HG03342 (cell line): ENCODE results near the gene MORC2.

ENCODE experiments used
- ATAC-seq: cut with Tn5 transposase; IDR thresholded peaks from one replicate; pipeline ENCODE4 v1.9.1; 2021; ENCODE audit warnings: mild to moderate bottlenecking, moderate library complexity; ENCODE audit not compliant: unreplicated experiment

MORC2 gene

GRCh38 chr22:30968015-30968923, at the start of gene MORC2:
TSS of gene MORC2 (minus strand) at chr22:30968774. CDS start at chr22:30967889, 885 bp downstream.
- ATAC-seq, result peak; percentile 5

GRCh38 chr22:31005535-31005934, 37.0 kb upstream of the MORC2 start:
- no peak for ATAC-seq

DNA sequence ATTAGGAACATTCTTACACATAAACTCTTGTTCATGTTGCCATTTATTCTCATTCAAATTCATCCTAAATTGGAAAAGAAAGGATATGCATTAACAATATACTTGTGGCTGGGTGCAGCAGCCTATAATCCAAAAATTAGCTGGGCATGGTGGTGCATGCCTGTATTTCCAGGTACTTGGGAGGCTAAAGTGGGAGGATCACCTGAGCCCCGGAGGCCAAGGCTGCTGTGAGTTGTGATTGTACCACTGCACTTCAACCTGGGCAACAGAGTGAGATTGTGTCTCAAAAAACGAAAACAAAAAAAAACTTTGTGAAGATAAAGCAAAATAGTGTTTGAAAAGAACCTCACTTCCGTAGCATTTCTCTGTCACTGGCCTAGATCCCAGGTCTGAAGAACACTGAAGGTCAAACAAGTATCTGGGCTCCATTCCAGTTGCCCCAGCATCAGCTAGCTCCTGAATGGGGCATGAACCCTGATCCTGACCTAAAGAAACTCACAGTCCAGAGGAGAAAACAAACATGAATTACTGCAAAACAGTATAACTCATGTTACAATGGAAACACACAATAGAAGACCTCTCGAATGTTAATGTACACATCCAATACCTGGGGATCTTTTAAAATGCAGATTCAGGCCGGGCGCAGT, 32.7 kb upstream of the MORC2 start:
- ATAC-seq, result no peak

DNA sequence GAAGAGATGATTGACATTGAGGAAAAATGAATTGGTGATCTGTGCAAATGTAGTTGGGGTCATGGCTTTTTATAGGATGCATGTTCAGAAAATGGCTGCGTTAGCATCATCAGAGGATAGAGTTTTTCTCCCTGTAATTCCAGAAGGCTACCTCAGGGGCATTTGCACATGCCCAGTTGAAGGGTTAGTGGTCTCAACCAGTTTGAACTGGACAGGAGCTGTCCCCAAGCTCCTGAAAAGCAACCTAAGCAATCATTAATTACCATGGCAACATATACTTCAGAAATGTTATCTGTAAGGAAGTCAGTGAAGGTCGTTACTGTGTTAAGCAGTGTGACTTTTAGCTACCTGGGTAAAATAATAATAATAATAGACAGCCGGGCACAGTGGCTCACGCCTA, 29.8 kb upstream of the MORC2 start:
- ATAC-seq, result no peak

DNA sequence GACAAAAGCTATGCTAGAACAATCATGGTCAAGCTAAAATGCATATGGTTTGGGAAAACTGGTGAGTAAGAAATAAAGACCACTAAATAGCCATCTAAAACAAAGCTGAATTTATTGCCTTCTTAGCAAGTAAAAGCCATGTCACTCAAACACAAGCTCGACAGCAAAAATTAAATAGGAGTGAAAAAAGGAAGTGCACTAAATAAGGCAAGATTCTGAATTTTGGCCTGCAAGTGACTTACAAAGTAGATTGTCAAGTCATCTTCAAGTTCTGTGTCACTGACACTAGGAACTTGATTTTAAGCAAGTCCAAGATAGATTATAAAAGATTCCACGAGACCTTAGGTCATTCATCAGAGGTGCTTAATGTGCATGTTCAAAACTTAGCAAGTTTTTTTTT, 27.9 kb upstream of the MORC2 start:
- ATAC-seq, result no peak

DNA sequence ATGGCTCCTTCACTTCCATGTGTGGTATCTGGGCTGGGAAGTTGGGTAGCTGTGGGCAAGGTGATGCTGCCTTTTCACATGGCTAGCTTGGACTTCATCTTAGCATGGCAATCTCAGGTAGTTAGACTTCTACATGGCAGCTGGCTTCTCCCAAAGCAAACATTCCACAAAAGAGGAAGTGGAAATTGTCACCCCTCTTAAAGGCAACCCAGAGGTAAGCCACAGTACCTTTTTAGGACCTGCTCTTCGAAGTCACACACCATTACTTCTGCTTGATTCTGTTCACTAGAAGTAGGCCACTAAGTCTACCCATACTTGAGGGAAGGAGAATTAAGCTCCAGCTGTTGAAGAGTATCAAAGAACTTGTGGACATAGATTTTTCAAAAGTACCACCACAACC, 26.4 kb upstream of the MORC2 start:
- ATAC-seq, result no peak

GRCh38 chr22:30992565-30992964, 24.0 kb upstream of the MORC2 start:
- ATAC-seq, result no peak

- no peak for ATAC-seq
Observed at GRCh38 chr22:30990690-30991089, 22.1 kb upstream of the MORC2 start.

DNA sequence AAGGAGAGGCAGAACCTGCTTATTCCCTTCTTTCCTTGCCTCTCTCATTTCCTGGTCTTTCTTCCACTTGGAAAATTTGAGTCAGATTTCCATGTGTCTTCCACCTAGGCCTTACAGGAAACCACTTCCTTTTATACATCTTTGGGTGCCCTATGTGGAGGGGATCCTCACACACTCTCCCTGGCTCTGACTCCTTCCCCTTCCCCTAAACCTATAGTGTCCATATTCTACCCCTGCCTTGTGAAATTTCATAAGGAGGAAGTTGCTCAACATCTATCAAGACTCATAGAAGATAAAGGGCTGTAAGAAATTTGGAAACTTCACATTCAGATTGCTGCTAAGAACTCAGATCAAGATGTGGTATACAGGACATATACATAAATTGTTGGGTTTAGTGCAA, 20.9 kb upstream of the MORC2 start:
- no peak for ATAC-seq

DNA sequence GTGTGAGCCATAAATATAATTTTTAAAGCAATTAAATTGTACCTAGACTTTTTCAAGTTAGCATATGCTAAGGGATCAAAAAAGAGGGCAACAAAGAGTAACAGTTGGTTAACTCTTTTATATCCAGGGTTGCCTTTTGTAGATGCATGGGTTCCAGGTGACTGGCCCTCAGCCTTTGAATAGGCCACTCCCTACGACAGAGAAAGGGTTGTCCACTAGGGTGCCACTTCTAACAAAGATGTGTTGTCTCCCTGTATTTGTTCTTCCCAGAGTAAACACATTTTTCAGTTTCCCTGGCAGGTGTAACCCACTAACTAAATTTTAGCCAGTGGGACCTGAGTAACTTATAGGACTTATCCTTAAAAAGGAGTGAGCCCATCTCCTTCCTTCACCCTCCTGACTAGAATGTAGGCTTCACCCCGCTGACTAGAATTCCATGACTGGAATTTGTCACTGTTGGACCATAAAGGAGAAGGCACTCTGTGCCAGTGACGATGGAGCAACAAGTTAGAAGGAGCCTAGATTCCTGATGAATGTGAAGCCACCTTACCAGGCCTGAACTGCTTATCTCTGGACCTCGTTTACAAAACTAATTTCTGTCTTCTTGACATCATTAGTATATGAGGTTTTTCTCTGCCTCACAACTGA, 17.1 kb upstream of the MORC2 start:
- no peak for ATAC-seq

DNA sequence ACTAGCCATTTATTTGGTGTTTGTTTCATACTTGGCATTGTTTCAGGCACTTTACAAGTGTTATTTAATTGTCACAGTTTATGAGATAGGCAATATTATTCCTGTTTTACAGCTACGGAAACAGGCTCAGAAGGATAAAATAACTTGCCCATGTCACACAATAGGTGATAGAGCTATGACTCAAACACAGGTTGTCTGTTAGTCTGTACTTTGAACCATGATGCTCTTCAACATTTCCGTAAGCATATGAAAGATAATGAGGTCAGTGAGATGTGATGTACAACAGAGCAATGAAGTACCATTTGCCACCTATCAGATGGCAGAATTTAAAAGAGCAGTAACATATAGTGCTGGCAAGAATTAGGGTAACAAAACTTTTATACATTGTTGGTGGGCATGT, 15.7 kb upstream of the MORC2 start:
- no peak for ATAC-seq

- ATAC-seq, result no peak
Observed at GRCh38 chr22:30982512-30982911, 13.9 kb upstream of the MORC2 start.

DNA sequence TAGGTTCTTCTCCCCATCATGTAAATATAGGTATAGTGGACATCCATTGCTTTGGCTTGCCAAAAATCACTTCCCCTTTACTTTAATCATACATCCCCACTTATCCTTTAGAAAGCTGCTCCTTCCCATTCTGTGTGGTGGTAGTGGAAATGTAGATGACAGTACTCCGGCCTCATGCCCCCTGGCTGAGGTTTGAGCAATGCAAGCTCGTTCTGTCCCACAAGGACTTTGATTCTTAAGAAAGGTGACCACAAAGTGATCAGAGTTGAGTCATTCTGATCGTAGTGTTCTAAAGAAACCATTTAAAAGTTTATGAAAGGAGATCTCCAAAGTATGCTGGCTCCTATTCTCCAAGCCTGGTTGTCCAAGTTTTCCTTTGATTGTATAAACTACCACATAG, 11.4 kb upstream of the MORC2 start:
- ATAC-seq, result no peak

DNA sequence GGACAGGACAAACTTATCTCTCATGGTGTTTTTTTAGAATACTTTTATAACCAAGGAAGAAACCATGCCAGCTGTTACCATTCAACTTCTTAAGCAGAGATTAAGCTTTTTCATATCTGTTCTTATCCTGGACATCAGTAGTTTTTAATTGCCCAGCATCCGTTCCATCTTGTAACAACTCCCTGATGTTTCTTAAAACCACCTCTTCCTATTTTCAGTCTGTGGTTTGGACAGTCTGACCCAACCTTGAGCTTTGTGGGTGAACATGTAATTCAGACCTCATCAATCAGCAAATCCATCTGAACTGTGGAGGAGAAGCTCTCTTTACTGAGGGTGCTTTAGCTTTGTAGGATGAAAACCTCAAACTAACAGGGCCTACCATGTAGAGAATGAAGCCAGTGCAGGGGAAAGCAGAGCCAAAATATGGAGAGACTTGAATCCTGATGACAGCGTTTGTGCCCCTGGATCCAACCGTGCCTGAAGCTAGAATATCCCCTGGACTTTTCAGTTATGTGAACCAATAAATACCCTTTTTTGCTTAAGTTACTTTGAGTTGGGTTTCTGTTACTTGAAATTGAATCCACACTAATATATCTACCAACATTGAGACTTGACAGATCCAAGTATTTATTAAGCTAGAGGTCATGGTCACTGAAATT, 9.9 kb upstream of the MORC2 start:
- no peak for ATAC-seq

- ATAC-seq, result no peak
Observed at GRCh38 chr22:30970356-30970746, 1.8 kb upstream of the MORC2 start.

DNA sequence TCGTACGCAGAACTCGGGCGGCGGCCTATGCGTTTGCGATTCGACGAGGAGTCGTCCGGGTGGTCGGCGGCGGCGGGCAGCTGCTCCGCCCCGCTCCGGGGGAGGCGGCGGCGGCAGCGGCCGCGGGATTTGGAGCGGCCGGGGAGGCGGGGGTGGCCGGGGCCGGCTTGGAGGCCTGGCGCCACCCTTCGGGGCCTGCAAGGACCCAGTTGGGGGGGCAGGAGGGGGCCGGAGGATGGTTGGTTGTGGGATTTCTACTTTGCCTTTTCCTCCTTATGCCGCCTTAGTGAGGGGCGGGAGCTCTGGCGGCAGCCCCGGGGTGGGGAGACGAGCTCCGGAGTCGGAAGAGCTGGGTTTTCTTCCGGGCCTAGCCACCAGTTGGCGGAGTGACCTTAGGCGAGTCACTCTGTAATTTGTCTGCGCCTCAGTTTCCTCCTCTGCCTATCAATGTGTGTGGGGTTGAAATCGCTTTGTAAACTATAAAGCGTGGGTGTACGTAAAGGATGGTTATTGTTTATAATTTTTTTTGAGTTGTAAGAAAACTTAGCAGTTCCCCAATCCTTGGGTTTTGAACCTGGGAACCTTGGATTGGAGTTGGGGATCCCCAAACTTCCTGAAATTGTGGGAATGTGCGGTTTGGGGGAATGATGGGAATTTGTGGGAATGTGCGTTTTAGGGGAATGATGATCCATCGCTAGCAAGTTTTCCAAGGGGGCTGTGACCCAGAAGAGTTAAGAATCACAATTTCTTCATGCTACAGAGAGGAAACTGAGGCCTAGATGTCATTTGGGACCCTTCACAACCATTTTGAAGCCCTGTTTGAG, 1.2 kb upstream of the MORC2 start:
- ATAC-seq, result peak; percentile 30

DNA sequence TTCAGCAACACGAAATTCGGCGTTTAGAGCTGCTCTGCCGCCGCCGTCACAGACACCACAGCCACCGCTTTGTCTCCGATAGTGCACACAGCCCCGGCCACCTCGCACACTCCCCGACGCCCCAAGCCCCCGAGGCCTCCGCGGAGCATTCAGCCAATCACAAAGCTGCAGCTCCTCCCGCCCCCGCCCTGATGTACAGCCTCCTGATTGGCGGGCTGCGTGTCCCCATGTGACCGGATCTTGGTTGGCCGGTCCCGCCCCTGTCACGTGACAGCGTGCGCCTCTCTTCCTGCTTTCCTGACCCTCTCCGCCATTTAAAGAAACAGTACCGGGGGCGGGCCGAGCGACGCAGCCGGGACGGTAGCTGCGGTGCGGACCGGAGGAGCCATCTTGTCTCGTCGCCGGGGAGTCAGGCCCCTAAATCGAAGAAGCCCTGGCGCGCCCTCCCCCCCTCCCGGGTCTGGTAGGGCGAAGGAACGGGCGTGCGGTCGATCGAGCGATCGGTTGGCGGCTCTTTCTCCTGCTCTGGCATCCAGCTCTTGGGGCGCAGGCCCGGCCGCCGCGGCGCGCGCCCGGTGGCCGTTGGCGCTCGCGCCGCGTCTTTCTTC, 454 bp upstream of the MORC2 start, which contains the start of gene TUG1:
Gene TUG1 (plus strand): TSS at position 342 of the 608 bp plus-strand sequence.
- peak; percentile 83 for ATAC-seq

DNA sequence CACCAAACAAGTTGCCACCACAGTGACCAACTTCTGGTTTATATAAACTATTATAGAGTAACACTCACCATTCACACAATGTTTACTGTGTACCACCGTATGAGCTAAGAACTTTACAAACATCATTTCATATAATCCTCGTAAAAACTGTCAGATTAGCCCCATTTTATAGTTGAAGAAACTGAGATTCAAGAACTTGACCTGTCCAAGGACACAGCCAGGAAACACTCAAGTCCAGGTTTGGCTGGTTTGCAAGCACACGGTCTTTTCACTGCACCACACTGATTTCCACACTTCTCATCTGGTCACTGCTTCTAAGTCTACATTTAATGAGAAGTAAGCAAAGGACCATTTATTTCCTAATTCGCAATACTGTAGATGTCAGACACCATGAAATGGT, 3.7 kb downstream of the MORC2 start:
- ATAC-seq, result no peak

GRCh38 chr22:30955153-30955552, 13.4 kb downstream of the MORC2 start:
- ATAC-seq, result no peak

GRCh38 chr22:30953206-30953605, 15.4 kb downstream of the MORC2 start:
- no peak for ATAC-seq
